HFF-Myc (cell line): ENCODE data around the gene SAAL1.

Experiments
- DNase-seq: peaks from one replicate; pipeline ENCODE4 v3.0.0-alpha.2; 2011; ENCODE audit warnings: low read depth; ENCODE audit errors: extremely low read depth
- H3K4me3 ChIP-seq: replicated peaks from 2 replicates; pipeline ENCODE4 v1.5.1; 2011; ENCODE audit warnings: low read depth, mild to moderate bottlenecking, control low read depth, low read length
- CTCF ChIP-seq: IDR thresholded peaks from 2 replicates; pipeline ENCODE4 v1.5.1; 2012; ENCODE audit warnings: mild to moderate bottlenecking, low read depth, low read length, control low read depth; ENCODE audit errors: missing control alignments

Gene SAAL1

GRCh38 chr11:18061351-18061750, 44.5 kb downstream of the SAAL1 start:
- no peak overlapping the region for H3K4me3 ChIP-seq
- no peak for DNase-seq
- no peak for TF ChIP-seq CTCF

DNA sequence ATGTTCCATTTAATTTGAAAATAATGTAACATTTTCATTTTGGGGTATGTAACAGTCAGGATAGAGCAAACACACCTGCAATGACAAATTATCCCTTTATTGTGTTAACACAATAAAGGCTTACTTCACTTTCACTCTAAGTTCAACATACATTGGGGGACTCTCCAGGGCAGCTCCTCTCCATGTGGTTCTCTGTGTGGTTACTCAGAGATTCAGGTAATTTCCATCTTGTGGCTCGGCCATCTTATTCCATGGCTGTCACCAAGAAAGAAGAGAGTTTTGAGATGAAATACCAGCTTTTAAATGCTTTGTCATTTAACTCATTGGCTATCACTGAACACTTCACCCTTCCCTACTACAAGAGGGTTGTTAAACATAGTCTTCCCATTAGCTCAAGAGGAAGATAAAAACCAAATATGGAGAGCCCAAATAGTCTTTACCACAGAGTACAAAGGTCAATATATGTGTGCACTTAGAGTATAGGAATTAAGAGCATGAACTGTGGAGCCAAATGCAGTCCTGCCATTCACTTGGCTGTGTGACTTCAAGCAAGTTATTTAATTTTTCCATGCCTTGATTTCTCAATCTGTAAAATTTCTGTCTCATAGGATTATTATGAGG, 49.2 kb downstream of the SAAL1 start:
- no peak for TF ChIP-seq CTCF
- H3K4me3 ChIP-seq: no peak overlapping the region
- no peak for DNase-seq

DNA sequence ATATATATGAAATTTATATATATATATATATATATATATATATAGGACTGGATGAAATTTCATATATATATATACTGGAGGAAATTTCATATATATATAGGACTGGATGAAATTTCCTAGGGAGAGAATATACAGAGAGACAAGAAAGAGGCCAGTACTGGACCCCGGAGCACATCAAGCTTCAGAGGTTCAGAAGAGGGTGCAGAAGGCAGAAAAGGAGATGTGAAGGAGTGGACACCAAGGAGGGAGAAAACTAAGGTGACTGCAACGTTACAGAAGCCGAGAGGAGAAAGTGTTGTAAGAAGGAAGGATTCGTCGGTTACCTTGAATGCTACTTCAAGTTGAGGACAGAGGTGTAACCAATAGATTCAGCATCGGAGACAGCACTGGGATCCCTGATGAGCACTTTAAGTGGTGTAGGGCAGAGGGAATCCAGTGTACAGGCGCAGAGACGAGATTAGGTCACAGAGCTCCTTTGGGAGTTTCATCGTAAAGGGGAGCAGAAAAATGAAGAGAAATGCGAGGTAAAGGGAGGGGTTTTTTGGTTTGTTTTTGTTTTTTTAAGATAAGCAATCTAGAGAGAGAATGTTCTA, 51.3 kb downstream of the SAAL1 start:
- TF ChIP-seq CTCF: no peak
- no peak overlapping the region for H3K4me3 ChIP-seq
- DNase-seq: no peak

- DNase-seq: no peak
- no peak overlapping the region for H3K4me3 ChIP-seq
- TF ChIP-seq CTCF: no peak
These were observed 55.0 kb downstream of the SAAL1 start for GRCh38 chr11:18050848-18051247.

- no peak within 1 kb of the TSS for H3K4me3 ChIP-seq
- DNase-seq: no peak
- no peak for TF ChIP-seq CTCF
These were observed 59.6 kb downstream of the SAAL1 start, which contains the start of gene TPH1 for GRCh38 chr11:18046116-18046777. Gene TPH1 (minus strand): TSS chr11:18046269. CDS start chr11:18040762, 5,507 bp downstream.

GRCh38 chr11:18036456-18036855, 69.4 kb downstream of the SAAL1 start:
- TF ChIP-seq CTCF: no peak

More at GRCh38 chr11:18036456-18036855, 69.4 kb downstream of the SAAL1 start:
- DNase-seq: no peak
- no peak overlapping the region for H3K4me3 ChIP-seq
